HG03135 (cell line): ENCODE measurements around the gene EXD2.
"Not testable (repeated sequence)": the region's sequence is repeated elsewhere in the genome, so short reads cannot be mapped to it uniquely, and the experiment has no call there.

ENCODE experiments used
- ATAC-seq: cut with Tn5 transposase; IDR thresholded peaks from one replicate; pipeline ENCODE4 v1.9.1; 2021; ENCODE audit warnings: mild to moderate bottlenecking, moderate library complexity; ENCODE audit not compliant: unreplicated experiment

The EXD2 gene

GRCh38 chr14:69190191-69190590, 1.1 kb upstream of the EXD2 start:
- ATAC-seq, result no peak

DNA sequence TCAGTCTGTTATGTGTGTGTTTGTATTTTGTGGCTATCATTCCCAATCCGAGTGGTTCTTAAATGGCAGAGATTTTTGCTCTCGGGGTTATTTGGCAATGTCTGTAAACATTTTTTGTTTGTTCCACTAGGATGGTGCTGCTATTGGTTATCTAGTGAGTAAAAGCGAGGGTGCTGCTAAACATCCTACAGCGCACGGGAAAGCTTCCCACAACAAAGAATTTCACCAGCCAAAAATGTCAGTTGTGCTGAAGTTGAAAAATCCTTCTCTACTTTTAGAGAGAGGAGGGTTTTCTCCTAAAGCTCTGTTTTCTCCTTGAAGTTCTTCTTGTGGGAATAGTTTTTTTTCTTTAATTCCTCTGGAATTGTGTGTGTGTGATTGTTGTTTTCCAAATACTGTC, 2.4 kb downstream of the EXD2 start:
- ATAC-seq, result no peak

- ATAC-seq, result no peak
Measured at GRCh38 chr14:69199786-69200185, 8.5 kb downstream of the EXD2 start.

DNA sequence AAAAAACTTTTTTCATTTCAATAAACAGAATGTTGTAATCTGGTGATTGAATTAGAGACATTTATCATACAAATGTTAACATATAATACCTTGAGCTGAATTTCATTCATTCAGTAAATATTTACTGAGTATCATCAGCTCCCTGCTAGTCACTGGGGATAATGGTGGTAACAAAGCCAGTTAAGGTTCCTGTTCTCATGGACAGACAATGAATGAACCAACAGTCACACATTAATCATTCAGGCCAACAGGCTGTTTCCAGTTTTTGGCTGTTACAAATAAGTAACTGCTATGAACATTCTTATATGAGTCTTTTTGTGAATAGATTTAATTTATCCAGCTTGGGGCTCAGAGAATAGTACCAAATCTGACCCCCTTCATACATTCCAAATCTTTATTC, 13.5 kb downstream of the EXD2 start:
- no peak for ATAC-seq

GRCh38 chr14:69207435-69208041, 16.2 kb downstream of the EXD2 start:
- no peak for ATAC-seq

DNA sequence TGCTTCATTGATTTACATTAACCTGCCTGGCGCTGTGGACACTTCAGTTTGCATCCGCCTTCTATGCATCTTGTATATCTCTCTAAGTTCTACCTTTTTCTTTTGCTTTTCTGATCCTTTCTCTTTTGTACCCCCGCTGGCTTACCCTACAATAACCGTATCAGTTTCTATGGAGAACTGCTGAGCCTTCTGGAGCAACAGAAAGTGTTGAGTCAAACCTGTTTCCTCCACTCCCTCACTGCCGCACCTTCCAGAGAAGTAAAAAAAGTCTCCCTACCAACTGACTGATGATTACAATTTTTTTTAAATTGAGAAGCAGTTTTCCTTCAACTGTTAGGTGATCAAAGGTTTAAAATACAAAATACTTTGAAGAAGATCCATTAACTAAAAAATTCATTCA, 17.4 kb downstream of the EXD2 start:
- ATAC-seq, result no peak

DNA sequence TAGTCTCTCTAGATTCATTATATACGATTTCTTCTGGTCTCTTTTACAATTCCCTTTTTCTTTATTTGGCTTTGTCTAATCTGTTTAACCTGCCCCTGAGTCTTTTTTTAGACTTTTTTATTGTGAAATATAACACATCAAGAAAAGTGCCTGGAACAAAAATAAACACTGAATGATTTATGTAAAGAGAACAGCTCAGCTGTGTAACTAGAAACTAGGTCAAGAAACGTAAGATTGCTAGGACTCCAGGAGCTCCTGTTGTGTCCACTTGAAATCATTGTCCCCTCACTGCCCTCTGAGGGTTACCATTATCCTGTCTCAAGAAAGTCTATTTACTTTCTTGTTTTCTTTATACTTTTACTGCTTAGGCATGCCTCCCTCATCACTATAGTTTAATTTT, 23.1 kb downstream of the EXD2 start:
- no peak for ATAC-seq

DNA sequence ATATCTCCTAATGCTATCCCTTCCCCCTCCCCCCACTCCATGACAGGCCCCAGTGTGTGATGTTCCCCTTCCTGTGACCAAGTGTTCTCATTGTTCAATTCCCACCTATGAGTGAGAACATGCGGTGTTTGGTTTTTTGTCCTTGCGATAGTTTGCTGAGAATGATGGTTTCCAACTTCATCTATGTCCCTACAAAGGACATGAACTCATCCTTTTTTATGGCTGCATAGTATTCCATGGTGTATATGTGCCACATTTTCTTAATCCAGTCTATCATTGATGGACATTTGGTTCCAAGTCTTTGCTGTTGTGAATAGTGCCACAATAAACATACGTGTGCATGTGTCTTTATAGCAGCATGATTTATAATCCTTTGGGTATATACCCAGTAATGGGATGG, 26.4 kb downstream of the EXD2 start:
- not testable (repeated sequence) for ATAC-seq

GRCh38 chr14:69224946-69225345, 33.6 kb downstream of the EXD2 start:
- no peak for ATAC-seq

DNA sequence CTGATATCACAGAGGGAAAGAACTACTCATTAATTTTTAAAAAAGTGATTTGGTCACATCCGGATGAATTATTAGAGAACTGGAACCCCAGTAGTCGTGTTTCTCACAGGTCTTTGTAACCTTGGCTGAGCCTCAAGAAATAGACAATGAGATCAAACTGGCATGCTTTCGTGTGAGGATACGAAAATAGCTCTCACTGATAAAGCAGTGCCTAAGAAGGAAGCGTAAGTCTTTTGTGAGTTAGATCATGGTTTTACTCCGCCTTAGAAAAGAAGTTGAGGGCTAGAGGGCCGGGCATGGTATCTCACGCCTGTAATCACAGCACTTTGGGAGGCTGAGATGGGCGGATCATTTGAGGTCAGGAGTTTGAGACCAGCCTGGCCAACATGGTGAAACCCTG, 34.9 kb downstream of the EXD2 start:
- ATAC-seq, result no peak

- ATAC-seq, result no peak
Measured at GRCh38 chr14:69226736-69227135, 35.4 kb downstream of the EXD2 start.

DNA sequence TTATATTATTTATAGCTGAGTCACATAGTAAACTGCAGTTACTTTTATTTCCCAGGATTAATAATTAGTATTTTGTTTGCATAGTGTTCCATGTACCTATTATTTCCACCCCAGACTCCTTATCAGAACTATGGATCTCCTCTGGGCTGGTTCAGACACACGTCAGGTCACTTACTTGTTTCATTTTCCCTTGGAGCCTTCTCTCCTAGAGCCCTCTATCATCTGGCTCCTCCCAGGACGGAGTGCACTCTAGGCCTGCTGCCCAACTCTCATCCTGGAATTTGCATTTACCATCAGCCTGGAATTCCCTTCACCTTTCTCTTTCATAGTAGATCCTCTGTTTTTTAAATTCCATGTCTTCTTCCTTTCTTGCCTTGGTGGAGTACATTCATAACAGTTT, 40.2 kb downstream of the EXD2 start:
- ATAC-seq, result no peak

DNA sequence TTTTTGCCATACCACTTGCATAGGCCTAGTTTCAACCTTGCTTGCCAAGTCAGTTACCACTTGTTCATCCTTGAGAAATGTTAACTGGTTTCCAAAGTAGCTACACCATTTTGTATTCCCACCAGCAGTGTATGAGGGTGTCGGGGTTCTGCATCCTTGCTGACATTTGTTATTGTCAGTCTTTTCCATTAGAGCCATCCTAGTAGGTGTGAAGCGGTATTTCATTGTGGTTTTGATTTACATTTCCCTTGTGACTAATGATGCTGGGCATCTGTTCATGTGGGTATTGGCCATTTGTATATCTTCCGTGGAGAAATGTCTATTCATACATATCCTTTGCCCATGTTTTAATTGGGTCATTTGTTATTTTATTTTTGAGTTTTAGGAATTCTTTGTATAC, 41.1 kb downstream of the EXD2 start:
- ATAC-seq, result no peak

- no peak for ATAC-seq
Measured at GRCh38 chr14:69234106-69234505, 42.8 kb downstream of the EXD2 start.

- ATAC-seq, result no peak
Measured at GRCh38 chr14:69235708-69236107, 44.4 kb downstream of the EXD2 start.

- no peak for ATAC-seq
Measured at GRCh38 chr14:69237142-69237541, 45.8 kb downstream of the EXD2 start.

GRCh38 chr14:69237584-69237983, 46.3 kb downstream of the EXD2 start:
- no peak for ATAC-seq

DNA sequence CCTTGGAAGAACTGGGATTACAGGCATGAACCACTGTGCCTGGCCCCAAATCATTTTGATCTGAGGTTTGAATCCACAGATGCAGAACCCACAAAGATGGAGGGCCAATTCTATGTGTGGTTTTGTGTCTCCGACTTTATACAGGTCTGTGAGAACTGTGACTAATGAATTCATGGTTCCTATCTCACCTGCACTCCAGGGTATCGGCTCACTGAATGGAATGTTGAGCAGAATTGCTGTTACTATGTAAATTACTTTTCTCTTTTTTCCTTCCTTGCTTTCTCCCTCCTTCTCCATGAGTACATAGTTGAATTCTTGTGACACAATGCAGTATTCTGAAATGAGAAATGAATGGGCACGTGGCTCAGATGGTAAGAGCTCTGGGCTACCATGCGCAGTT, 47.6 kb downstream of the EXD2 start:
- ATAC-seq, result no peak

DNA sequence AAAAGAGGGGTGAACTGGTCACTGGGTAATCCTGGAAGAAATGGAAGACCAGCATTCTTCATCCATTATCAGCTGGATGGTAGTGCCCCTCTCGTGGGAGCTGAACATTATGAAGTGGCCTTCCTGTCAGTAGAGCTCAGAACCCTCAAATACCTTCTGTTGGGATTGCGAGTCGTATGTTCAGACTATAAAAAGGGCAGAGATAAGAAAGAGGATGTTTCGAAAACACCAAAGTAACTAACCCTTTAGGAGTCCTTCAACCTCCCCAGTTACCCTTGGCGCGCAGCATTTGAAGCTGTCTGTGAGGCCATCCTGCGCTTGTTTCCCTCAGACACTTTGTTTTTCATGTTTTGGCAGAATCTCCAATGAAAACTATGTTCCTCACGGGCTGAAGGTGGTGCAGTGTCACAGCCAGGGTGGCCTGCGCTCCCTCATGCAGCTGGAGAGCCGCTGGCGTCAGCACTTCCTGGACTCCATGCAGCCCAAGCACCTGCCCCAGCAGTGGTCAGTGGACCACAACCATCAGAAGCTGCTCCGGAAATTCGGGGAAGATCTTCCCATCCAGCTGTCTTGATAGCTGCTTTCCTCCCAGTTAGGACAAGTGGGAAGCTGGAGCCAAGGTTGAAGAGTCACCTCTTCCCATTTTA, 49.4 kb downstream of the EXD2 start:
- no peak for ATAC-seq

DNA sequence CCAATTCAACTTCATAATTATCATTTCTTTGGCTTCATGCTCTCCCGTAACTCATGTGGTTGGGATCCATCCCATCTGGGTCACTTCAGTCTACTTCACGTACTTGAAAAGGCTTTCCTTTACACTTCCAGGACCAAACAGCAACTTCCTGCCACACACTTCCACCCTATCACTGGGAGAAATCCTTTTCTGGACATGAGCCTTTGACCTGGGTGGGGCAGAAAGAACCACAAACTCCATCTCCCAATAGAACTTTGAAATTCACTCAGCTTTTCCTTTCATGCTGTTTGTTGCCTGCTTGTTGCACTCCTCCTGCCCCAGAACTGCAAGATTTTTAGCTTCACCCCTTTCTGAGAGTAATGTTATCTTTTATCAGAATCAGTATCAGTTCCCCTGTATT, 50.3 kb downstream of the EXD2 start:
- no peak for ATAC-seq

DNA sequence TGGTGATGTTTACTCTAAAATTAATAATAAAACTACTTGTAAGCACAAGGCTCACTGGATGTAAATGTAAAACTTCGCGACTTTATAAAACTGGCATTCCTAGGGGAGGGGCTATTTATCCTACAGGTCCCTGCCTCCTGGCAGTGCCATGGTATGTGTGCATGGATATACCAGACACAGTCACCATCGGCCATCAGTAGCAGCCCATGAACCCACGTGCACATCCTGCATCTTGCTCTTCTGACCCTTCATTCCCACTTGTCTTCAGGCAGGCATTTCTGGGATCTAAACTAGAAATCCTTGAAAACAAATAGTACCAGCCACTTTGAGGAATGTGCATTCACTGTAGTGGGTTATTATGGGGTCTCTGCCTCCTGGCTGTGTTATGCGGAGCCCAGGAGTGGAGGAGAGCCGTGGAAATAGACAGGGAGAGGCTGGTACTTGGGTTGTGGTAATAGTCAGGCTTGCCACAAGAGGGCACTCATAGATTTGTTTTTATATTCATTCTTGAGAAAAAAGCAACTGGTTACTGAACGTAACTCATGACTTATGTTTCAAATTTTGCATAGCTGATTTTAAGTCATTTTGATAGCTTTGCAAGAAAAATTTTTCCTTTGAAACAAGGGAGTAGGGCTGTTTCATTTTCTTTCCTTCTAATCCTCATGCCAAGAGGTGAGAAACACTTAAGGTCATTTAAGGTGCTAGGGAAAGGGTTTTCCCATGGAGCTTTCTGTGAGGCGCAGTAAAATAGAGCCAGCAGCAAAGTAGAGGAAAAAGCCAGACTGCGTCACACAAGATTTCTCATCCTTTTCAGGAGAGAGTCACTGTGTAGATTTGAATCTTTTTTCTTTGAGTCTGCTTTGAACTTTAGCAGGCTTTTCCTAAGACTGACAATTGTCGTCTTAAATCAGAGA, 51.3 kb downstream of the EXD2 start:
- ATAC-seq, result no peak

DNA sequence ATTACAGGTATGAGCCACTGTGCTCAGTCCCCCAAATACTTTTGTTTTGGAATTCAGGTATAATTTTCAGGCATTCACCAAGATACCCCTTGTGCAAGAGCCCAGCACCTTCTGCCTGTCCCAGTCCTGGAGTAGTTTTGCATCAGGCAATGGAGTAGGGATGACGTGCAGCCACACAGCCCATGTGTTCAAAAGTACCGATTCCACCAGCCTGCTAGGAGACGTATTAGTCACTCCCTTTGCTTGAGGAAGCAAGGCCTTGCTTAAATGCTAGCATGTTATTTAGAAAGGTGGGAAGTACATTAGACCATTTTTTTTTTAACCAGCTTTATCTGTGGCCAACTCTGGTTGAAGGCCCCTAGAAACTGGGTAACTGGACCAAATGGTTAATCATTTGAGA, 53.6 kb downstream of the EXD2 start:
- no peak for ATAC-seq
